Lower leg skin (tissue), 4 donors: ENCODE measurements around the gene IFIT3. TPM values are rescaled to one million over a fixed set of nuclear protein-coding genes. Genes with fewer than 3 reads are reported as not detected.

Source experiments
- DNase-seq, 2 donors: peaks; one replicate each; pipeline ENCODE4 v3.0.0-alpha.2; 2019; ENCODE audit warnings: low spot score in 2 of 2
- H3K4me3 ChIP-seq: fragments of 200-600 bp; sonication (generic); 2 replicates; pipeline ENCODE4 v1.5.1; 2017; ENCODE audit warnings: mild to moderate bottlenecking, low read depth; ENCODE audit not compliant: poor library complexity, severe bottlenecking
- POLR2A ChIP-seq, 2 donors: fragments of 450-650 bp; IDR thresholded peaks; one replicate each; pipeline ENCODE4 v1.6.1; 2016 to 2017; ENCODE audit warnings: antibody characterized with exemption in 2 of 2, mild to moderate bottlenecking in 1 of 2, moderate library complexity in 1 of 2
- WGBS, 2 donors: methylation state at CpG; one replicate each; pipeline ENCODE4 v1.1.5; 2018; 5-methylcytosine and 5-hydroxymethylcytosine counted together
- intact Hi-C: fragments of 100-400 bp; cut with DNase I; formaldehyde crosslinking; loops from one replicate; pipeline ENCODE4 v1.15.0; 2023; ENCODE audit warnings: low total_unique reads
- total RNA-seq, 4 donors: library from RNA; depleted of rRNA; stranded (reverse); fragments of >200 nt; gene quantifications; one replicate each; pipeline ENCODE4 v1.1.0, GENCODE V29; 2016
- TF ChIP-seq, protein P1 (sequence below), 3 donors: fragments of 450-650 bp; IDR thresholded peaks; one replicate each; pipeline ENCODE4 v1.5.1; 2016; ENCODE audit warnings: antibody characterized with exemption in 3 of 3, mild to moderate bottlenecking in 3 of 3, moderate library complexity in 2 of 3

Gene IFIT3
- total RNA-seq, 4 donors from 2014 or later: 1.1 to 8.2 (median 3.7) TPM

DNA sequence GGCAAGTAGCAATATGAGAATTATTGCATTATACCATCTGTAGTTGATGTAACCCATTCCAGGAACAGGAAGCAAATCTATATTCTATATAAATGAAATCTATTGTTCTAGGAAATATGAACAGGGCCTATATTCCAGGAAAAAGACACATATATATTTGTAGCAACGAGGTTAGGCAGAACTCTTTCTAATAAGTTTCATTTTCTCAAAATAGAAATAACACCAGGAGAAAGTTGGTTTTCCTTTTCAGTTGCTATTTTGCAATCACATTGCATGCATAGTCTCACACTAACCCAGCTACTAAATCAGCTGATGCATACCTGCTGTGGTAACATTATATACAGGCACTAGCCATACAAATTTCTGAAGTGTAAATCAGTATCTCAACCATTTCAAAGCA is 32.2 kb upstream of the IFIT3 start:
- no peak overlapping the region for H3K4me3 ChIP-seq
- intact Hi-C loops: no loop called here
- 21 to 32% methylated on average over 1 of the region's 1 CpG for WGBS, 2 donors
- TF ChIP-seq, protein P1, sequence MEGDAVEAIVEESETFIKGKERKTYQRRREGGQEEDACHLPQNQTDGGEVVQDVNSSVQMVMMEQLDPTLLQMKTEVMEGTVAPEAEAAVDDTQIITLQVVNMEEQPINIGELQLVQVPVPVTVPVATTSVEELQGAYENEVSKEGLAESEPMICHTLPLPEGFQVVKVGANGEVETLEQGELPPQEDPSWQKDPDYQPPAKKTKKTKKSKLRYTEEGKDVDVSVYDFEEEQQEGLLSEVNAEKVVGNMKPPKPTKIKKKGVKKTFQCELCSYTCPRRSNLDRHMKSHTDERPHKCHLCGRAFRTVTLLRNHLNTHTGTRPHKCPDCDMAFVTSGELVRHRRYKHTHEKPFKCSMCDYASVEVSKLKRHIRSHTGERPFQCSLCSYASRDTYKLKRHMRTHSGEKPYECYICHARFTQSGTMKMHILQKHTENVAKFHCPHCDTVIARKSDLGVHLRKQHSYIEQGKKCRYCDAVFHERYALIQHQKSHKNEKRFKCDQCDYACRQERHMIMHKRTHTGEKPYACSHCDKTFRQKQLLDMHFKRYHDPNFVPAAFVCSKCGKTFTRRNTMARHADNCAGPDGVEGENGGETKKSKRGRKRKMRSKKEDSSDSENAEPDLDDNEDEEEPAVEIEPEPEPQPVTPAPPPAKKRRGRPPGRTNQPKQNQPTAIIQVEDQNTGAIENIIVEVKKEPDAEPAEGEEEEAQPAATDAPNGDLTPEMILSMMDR (IDR thresholded peaks at IDR 0.05): no peak
- no peak for TF ChIP-seq POLR2A (IDR thresholded peaks at IDR 0.05)
- DNase-seq: no peak

DNA sequence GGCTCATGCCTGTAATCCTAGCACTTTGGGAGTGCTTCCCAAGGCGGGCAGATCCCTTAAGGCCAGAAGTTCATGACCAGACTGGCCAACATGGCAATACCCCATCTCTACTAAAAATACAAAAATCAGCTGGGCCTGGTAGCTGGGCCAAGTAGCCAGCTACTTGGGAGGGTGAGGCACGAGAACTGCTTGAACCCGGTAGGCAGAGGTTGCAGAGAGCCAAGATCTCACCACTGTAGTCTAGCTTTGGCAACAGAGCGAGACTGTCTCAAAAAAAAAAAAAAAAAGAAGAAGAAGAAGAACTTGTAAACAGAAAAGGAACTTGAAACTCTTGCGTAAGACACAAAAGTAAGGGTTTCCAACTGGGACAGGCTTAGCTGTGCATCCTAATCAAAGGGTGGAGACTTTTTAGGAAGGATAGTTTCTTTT is 31.6 kb upstream of the IFIT3 start:
- H3K4me3 ChIP-seq: no peak overlapping the region
- intact Hi-C loops: no loop called here
- DNase-seq: peak in 1 of 2 donors; percentile 48
- WGBS, 2 donors: 21 to 27% methylated on average over 5 of the region's 5 CpGs
- no peak for TF ChIP-seq POLR2A (IDR thresholded peaks at IDR 0.05)
- TF ChIP-seq, protein P1 (IDR thresholded peaks at IDR 0.05): no peak

DNA sequence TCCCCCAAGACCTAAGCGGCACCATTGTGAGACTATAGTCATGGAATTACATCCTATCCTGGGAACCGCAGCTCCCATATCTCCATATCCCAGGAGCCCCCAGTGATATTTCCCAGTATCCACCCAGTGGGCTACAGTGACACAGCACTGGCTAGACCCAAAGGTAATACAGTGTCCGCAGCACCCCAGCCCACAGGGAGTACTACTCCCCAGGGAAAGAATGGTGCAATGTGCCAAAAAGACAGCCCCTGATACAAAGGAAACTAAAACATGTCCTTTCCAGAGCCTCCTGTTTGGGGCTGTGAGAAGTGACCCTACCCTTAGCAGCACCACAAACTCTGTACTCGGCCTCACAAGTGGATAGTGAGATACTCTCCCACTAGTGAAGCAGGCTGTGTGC is 30.4 kb upstream of the IFIT3 start:
- H3K4me3 ChIP-seq: no peak overlapping the region
- intact Hi-C loops: no loop called here
- TF ChIP-seq, protein P1 (IDR thresholded peaks at IDR 0.05): no peak
- no peak for TF ChIP-seq POLR2A (IDR thresholded peaks at IDR 0.05)
- WGBS, 2 donors: 94 to 98% methylated on average over 4 of the region's 4 CpGs
- no peak for DNase-seq

DNA sequence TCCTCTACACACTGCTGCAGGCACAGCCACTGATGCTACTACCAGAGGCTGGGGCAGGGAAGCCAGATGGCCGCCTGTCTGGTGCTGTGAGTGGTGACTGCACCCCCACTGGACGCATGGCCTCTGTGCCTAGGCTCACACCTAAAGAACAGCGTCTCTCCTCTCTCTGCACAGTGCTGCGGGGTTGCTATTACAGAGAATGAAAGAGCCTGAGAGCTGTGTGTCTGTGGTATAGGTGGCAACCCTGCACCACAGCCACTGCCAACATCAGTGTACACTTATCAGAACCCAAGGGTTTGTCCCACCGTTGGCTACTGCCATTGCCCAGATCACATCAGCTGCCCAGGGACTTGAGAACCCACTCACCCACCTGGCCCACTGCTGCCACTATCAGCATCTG is 30.0 kb upstream of the IFIT3 start:
- DNase-seq: no peak
- TF ChIP-seq, protein P1 (IDR thresholded peaks at IDR 0.05): no peak
- no peak for TF ChIP-seq POLR2A (IDR thresholded peaks at IDR 0.05)
- intact Hi-C loops: no loop called here
- 98 to 100% methylated on average over 5 of the region's 5 CpGs for WGBS, 2 donors
- H3K4me3 ChIP-seq: no peak overlapping the region

DNA sequence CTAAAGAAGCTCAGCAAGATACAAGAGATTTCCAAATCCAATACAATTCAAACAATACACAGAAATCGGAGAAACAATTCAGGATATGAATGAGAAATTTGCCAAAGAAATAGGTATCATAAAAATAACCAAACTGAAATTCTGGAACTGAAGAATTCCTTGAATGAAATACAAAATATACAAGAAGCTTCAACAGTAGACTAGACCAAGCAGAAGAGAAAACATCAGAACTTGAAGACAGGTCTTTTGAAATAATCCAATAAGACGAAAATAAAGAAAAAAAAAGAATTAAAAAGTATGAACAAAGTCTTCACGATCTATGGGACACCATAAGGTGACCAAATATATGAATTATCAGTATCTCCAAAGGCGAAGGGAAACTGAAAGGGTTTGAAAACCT is 28.8 kb upstream of the IFIT3 start:
- DNase-seq: no peak
- no peak overlapping the region for H3K4me3 ChIP-seq
- WGBS, 2 donors: 87 to 95% methylated on average over 4 of the region's 4 CpGs
- intact Hi-C loops: no loop called here
- TF ChIP-seq, protein P1 (IDR thresholded peaks at IDR 0.05): no peak
- no peak for TF ChIP-seq POLR2A (IDR thresholded peaks at IDR 0.05)

DNA sequence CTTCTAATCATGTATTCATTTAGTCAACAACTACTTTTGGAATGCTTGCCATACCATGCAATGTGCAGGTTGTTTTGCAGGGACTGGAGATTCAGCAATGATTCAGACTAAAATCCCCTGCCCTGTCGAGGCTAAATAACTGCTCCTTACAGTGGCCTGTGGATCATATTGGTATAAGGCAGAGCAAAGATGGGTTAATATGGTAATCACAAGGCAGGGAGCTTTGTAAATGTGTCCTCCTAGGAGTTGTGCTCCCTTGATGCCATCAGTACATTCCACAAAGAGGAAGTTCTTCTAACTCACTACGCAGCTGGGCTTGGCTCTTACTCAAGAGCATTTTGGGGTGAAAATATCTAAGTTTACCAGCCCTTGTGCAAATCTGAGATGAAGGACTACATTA is 26.6 kb upstream of the IFIT3 start:
- WGBS, 2 donors: 2% methylated on average over 2 of the region's 2 CpGs
- TF ChIP-seq, protein P1 (IDR thresholded peaks at IDR 0.05): no peak
- no peak for TF ChIP-seq POLR2A (IDR thresholded peaks at IDR 0.05)
- no peak overlapping the region for H3K4me3 ChIP-seq
- intact Hi-C loops: no loop called here
- DNase-seq: no peak
